Measurements from ENCODE around the gene NHERF2.

DNA sequence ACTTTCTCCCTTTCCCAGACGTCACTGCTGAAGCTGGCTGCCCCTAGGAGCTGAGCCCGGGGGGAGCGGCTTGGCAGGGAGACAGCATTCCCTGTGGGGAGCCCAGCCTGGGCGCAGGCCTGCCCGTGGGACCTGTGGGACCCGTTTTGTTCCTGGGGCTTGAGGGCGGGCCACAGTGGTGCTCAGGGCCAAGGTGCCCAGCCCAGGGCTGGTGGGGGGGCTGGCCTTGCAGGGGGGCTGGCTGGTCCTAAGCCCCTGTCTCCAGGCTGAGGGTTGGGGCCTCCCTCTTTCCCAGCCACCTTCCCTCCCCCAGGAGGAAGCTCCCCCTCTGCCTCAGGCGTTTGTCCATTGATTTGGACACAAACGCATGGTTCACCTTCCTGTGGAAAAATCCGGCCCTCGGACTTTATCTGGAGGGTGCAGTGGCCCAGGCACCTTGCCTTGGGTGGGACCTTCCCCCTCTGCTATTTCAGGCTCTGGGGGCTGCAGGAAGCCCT lies 4.4 kb downstream of the NHERF2 start:
- TF ChIP-seq EP300 (IDR thresholded peaks at IDR 0.05), result no peak
- TF ChIP-seq POLR2A (IDR thresholded peaks at IDR 0.05), result no peak
